Measurements from ENCODE around the gene EHBP1L1. TPM values are rescaled to one million over a fixed set of nuclear protein-coding genes. Genes with fewer than 3 reads are reported as not detected.
A peak's percentile ranks its signal among the peaks of the same experiment; 100 is the strongest.
"Not testable (repeated sequence)": the region's sequence is repeated elsewhere in the genome, so short reads cannot be mapped to it uniquely, and the experiment has no call there.

The EHBP1L1 gene
- total RNA-seq, 1 donor from 2014 or later = 43.5 TPM

- DNase-seq (ENCODE audit: low read depth, low spot score) = no peak
Observed at GRCh38 chr11:65560555-65561418, 15.1 kb upstream of the EHBP1L1 start.

GRCh38 chr11:65562020-65562419 lies 13.8 kb upstream of the EHBP1L1 start:
- no peak for DNase-seq (ENCODE audit: low read depth, low spot score)

GRCh38 chr11:65562788-65563187 lies 13.1 kb upstream of the EHBP1L1 start:
- DNase-seq (ENCODE audit: low read depth, low spot score) = no peak

- no peak for DNase-seq (ENCODE audit: low read depth, low spot score)
Observed at GRCh38 chr11:65563601-65564000, 12.3 kb upstream of the EHBP1L1 start.

GRCh38 chr11:65564879-65565559 lies 10.8 kb upstream of the EHBP1L1 start:
- not testable (repeated sequence) for DNase-seq (ENCODE audit: low read depth, low spot score)

GRCh38 chr11:65565624-65566453 lies 10.0 kb upstream of the EHBP1L1 start:
- no peak for DNase-seq (ENCODE audit: low read depth, low spot score)

GRCh38 chr11:65569164-65569972 lies 6.5 kb upstream of the EHBP1L1 start:
- no peak for DNase-seq (ENCODE audit: low read depth, low spot score)

- DNase-seq (ENCODE audit: low read depth, low spot score) = peak; percentile 95
Observed at GRCh38 chr11:65569973-65570918, 5.6 kb upstream of the EHBP1L1 start, which contains the start of gene ZNRD2. TSS of gene ZNRD2 (plus strand) at chr11:65570477. CDS start at chr11:65570492, 15 bp downstream.

GRCh38 chr11:65571420-65571819 lies 4.4 kb upstream of the EHBP1L1 start:
- DNase-seq (ENCODE audit: low read depth, low spot score) = no peak

- no peak for DNase-seq (ENCODE audit: low read depth, low spot score)
Observed at GRCh38 chr11:65571940-65572339, 3.9 kb upstream of the EHBP1L1 start.

GRCh38 chr11:65572356-65573051 lies 3.3 kb upstream of the EHBP1L1 start, which contains the start of gene FAM89B:
TSS of gene FAM89B (plus strand) at chr11:65572538. CDS start at chr11:65572670, 132 bp downstream.
- DNase-seq (ENCODE audit: low read depth, low spot score) = peak; percentile 58

GRCh38 chr11:65573391-65574079 lies 2.3 kb upstream of the EHBP1L1 start:
- DNase-seq (ENCODE audit: low read depth, low spot score) = no peak

GRCh38 chr11:65574109-65574810 lies 1.6 kb upstream of the EHBP1L1 start:
- peak; percentile 84 for DNase-seq (ENCODE audit: low read depth, low spot score)

- no peak for DNase-seq (ENCODE audit: low read depth, low spot score)
Observed at GRCh38 chr11:65574811-65575567, 864 bp upstream of the EHBP1L1 start.

GRCh38 chr11:65576232-65576866 lies 496 bp downstream of the EHBP1L1 start:
- no peak for DNase-seq (ENCODE audit: low read depth, low spot score)
